HG03460 (cell line): ENCODE measurements around the gene DPYD.

Source experiments
- ATAC-seq: cut with Tn5 transposase; IDR thresholded peaks from one replicate; pipeline ENCODE4 v1.9.1; 2021; ENCODE audit not compliant: unreplicated experiment

DPYD gene

DNA sequence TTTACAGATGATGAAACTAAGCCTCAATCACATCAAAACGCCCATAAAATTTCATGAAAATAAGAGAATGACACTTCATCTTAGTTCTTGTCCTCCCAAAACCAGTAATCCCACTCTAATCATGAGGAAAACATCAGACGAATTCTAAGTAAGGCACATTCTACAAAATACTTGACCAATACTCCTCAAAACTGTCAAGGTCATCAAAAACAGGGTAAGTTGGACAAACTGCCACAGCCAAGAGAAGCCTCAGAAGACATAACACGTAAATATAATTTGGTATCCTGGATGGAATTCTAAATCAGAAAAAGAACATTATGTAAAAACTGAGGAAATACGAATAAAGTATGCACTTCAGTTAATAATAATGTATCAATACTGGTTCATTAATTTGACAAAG, 128.2 kb downstream of the DPYD start:
- no peak for ATAC-seq

DNA sequence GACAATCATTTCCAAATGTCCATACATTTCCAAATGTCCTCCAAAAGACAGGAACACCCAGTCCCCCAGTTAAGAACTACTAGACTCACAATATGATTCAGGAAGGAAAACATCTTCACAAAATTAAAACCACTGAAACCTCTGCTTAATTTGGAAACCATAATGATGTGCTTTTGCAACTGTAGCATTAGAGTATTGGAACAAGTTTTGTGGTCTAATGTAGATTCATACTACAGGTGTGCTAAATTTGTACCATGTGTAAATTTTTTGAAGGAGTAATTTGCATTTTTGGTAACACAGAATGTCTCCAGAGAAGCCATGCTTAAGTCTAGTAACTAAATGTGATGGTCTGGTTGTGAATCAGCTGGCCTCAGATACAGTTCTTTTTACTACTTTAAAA, 129.6 kb downstream of the DPYD start:
- peak; percentile 71 for ATAC-seq

- no peak for ATAC-seq
Observed at GRCh38 chr1:97787231-97787630, 133.6 kb downstream of the DPYD start.

DNA sequence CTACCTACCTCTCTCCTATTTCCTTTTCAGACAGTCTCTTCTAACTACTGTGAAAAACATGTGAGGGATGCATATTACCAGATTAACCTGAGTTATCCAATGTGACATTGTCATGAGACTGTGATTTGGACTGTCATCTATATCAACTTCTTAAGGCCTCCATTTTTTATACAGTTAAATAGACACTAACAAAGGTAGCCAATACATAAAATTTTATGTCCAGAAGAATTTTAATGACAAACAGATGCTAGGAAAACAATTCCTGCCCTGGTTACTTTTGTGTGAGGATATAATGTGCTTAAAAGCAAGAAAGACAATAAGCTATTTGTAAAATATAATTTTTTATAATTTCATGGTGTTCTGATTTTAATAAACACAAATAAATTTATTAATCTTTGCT, 136.2 kb downstream of the DPYD start:
- ATAC-seq, result no peak

DNA sequence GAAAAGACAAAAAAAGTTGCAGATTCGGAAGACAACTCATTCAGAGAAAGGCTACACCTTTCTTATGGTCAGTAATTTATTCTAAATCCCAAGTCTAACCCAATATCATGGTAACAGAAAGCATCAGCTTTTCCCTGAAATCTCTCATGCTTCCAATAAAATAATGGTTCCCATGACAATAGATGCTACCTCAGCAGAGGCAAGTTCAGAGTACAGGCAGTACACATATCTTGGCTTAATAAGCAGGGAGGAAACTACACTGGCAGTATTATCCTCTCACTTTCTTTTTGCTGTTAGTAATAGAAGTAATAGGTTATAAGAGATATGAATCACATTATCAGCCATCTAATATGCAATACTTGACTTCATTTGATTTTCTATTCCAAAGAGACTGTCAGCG, 137.1 kb downstream of the DPYD start:
- ATAC-seq, result no peak

- peak; percentile 68 for ATAC-seq
Observed at GRCh38 chr1:97781762-97782337, 139.0 kb downstream of the DPYD start.

GRCh38 chr1:97780884-97781283, 139.9 kb downstream of the DPYD start:
- ATAC-seq, result no peak

DNA sequence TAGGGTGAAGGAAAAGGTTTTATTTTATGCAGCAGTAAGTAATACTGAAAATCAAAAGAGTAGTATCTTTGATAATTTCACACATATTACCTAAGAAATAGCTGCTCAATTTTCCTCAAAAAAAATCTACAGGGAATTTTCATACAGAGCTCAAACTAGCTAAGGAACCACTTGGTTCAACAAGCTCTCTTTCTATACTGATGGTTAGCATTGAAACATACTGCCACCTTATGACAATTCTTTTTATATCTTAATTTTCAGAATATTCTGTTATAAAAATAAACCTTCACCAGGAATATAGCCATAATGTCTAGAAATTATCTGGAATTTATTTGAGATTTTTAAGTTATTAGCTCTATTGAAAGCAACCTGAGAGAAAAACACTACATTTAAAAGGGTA, 142.1 kb downstream of the DPYD start:
- no peak for ATAC-seq

DNA sequence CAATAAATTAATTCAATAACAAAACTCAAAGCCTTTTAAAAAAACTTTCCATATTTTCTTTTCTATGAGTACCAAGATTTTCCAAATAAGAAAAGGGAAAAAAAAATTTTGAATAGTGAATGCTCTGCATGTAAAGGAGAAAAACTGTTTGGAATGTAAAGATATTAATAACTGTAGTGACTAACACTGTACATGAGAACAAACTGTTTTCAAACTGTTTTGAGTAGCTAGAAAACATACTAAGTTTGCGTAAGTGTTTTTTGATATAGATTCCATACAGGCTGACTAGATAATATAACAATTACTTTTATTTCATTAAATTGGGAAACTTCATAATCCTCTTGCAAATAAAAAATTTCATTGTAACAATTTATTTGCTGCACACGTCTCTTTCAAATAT, 150.5 kb downstream of the DPYD start:
- no peak for ATAC-seq

DNA sequence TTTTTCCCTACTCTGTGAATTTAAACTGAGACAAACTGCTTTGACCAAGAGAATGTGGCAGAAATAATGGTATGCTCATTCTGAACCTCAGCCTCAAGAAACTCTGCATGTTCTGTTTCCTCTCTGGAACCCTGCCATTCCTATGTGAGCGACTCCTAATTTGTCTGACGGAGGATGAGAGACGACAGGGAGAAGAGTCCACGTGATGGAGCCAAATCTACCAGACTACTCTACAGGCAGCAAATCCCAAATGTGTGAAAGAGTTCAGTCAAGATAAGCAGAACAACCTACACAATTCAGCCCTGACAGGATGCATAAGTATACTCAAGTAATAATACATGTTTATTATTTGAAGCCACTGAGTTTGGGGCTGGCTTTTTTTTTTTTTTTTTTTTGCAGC, 153.5 kb downstream of the DPYD start:
- no peak for ATAC-seq

GRCh38 chr1:97764991-97765390, 155.8 kb downstream of the DPYD start:
- no peak for ATAC-seq

- no peak for ATAC-seq
Observed at GRCh38 chr1:97761637-97762036, 159.2 kb downstream of the DPYD start.

GRCh38 chr1:97759078-97759477, 161.8 kb downstream of the DPYD start:
- ATAC-seq, result no peak

GRCh38 chr1:97758541-97759057, 162.2 kb downstream of the DPYD start:
- ATAC-seq, result no peak

DNA sequence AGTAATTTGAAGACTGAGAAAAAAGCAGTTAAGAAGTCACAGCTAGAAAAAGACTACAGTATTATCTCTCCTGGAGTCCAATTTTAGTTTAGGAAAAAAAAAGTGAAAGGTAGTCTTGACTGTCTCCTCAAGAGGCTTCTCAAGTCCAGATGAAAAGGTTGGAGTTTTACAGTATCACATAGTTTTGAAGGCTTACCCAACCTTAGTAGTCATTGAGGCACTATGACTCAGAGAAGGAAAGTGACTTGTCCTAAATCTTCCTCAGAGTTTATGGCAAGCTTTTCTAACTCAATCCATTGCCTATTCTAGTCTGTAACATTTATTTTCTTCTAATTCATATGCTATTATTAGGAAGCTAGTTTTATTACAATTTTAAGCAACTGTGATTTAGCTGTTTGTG, 174.9 kb downstream of the DPYD start:
- no peak for ATAC-seq

GRCh38 chr1:97744977-97745376, 175.9 kb downstream of the DPYD start:
- ATAC-seq, result no peak

DNA sequence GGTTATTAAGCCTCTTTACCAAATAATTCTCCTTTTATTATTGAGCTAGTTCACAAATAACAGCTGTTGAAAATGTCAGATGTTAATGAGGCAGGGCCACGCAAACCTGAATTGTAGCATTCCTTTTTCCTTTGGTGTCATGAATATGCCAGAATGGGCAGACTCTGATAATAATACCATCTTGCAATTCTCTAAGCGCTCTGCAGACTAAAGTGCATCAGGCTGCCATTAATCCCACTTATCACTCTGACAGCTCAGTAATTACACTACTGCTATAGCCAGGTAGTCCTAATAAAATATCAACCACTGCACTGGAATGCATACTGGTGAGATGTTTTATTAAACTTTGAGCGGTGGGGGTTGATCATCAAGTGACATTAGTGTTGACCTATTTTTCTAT, 177.7 kb downstream of the DPYD start:
- no peak for ATAC-seq

DNA sequence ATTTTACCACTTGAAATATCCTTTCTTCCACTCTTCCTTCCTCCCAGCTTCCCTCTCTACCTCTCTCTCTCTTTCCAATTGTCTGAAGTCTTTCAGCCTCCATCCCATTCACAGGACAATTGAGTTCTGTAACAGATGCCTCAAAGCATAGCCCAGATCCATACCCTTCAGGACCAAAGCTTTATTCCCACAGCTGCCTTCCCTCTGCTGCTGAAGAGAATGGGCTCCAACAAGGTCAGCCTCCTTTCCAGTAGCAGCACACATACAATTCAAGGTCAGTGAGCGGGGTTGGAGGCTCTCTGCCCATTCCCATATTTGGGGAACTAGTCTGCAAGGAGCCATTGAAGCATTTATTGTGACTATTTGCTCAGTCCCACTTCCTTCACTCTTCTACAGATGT, 179.9 kb downstream of the DPYD start:
- ATAC-seq, result no peak

DNA sequence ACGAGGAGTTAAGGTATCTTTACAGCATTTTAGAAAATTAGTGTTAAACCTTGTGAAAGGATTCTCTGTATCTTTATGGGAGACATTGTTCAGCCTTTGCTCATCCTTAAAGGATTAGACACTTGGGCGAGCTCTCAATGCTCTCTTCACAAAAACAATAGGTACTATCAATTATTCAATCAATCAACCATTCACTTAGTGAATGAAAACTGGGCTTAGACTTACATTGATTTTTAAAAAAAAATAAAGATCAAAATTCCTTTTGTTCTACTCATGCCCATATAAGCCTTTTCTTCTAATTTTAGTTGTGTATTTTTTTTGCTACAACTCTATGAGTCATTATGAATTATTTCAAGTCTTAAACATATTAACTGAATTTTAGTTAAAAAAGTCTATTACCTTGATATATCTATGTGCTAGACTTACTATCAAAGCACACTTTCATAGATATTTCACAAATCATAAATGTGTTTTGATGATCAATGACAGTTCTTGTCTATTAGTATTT, 181.2 kb downstream of the DPYD start:
- ATAC-seq, result no peak

DNA sequence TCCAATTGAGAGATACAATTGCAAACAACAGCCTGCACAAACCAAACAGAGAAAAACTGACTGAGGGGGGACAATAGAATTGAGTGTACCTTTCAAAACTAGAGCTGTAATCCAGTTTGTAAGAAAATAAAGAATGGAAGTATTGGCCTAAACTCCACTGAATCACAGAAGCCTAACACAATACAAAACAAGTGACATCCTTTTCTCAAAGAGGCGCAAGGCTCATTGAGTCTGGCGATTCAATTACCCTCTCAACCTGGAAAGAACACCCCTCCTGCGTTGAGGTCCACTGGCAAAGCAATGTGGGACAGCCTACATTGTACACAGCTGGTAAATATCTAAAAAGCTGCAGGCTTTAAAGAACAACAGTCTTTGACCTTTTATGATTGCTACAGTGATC, 182.6 kb downstream of the DPYD start:
- ATAC-seq, result no peak

DNA sequence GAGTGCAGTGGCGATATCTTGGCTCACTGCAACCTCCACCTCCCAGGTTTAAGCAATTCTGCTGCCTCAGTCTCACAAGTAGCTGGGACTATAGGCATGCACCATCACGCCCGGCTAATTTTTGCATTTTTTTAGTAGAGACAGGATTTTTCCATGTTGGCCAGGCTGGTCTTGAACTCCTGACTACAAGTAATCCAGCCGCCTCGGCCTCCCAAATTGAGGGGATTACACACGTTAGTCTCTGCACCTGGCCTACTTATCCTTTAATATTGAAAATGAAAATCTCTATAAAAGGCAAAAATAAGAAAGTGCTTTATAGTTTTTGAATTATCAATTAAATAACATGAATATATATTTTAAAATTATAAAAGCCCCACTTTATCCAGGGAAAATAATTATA, 190.6 kb downstream of the DPYD start:
- ATAC-seq, result no peak

GRCh38 chr1:97728436-97728835, 192.4 kb downstream of the DPYD start:
- ATAC-seq, result no peak

DNA sequence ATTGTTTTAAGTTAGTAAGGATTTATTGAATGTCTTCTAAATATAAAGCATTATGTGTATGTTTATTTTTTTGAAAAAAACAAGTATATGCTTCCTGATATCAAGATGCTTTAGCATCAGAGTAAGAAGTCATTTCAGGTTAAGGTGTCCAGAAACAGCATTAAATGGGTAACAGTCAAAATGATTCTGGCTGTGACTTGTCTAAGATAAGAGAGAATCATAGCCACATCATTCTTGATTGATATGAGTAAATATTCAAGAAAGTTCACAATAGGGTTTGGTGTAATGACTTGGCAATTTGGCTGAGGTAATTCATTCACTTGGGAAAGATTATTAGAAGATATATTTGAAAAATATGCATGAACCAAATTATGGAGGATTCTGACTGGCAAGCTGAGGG, 193.8 kb downstream of the DPYD start:
- no peak for ATAC-seq
